Brain microvascular endothelial cell (primary cell): ENCODE measurements around the gene ITIH5.
"Not testable (repeated sequence)": the region's sequence is repeated elsewhere in the genome, so short reads cannot be mapped to it uniquely, and the experiment has no call there.

Source experiments
- DNase-seq: peaks from one replicate; pipeline ENCODE4 v3.0.0-alpha.2; 2020
- H3K27ac ChIP-seq: fragments of 250-450 bp; sonication (Bioruptor Pico); 2 replicates; pipeline ENCODE4 v1.5.1; 2020; ENCODE audit warnings: mild to moderate bottlenecking, moderate library complexity
- H3K27me3 ChIP-seq: fragments of 250-450 bp; sonication (Bioruptor Pico); replicated peaks from 2 replicates; pipeline ENCODE4 v1.5.1; 2020; ENCODE audit warnings: mild to moderate bottlenecking
- H3K36me3 ChIP-seq: fragments of 250-450 bp; sonication (Bioruptor Pico); replicated peaks from 2 replicates; pipeline ENCODE4 v1.5.1; 2020; ENCODE audit warnings: mild to moderate bottlenecking
- H3K4me3 ChIP-seq: 2 replicates; pipeline ENCODE4 v1.5.1; 2011; ENCODE audit warnings: low read depth, mild to moderate bottlenecking, control low read depth, low read length, moderate library complexity
- in situ Hi-C: cut with HindIII; loops from 2 replicates; pipeline ENCODE4 v1.10.0; 2017; ENCODE audit warnings: low sequenced_read_pairs, low pct_ligation_motif_present
- TF ChIP-seq, protein P1 (sequence below): IDR thresholded peaks from 2 replicates; pipeline ENCODE4 v1.5.1; 2011; ENCODE audit warnings: low read depth, mild to moderate bottlenecking, moderate library complexity, low read length, control low read depth, inconsistent platforms; ENCODE audit errors: missing control alignments

The ITIH5 gene

DNA sequence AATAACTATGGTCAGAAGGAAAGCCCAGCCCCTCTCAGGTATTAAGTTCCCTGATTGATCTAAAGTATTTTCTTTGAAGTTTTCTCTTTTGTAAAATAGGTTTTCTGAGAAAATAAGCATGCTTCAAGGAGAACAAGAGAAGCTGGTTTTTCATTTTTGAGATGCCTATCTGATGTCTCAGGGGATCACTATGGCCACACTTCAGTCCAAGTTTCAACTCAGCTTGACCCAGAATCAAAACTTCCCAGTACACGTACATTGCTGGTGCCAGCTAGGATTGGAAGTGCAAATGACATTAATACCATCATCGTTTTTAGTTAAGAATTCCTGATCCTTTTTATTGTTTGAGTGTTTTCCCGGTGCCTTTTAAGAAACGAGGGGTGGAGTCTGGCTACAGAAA lies 7.2 kb downstream of the ITIH5 start:
- H3K36me3 ChIP-seq: no peaks in the 10 kb centered on the region
- TF ChIP-seq, protein P1, sequence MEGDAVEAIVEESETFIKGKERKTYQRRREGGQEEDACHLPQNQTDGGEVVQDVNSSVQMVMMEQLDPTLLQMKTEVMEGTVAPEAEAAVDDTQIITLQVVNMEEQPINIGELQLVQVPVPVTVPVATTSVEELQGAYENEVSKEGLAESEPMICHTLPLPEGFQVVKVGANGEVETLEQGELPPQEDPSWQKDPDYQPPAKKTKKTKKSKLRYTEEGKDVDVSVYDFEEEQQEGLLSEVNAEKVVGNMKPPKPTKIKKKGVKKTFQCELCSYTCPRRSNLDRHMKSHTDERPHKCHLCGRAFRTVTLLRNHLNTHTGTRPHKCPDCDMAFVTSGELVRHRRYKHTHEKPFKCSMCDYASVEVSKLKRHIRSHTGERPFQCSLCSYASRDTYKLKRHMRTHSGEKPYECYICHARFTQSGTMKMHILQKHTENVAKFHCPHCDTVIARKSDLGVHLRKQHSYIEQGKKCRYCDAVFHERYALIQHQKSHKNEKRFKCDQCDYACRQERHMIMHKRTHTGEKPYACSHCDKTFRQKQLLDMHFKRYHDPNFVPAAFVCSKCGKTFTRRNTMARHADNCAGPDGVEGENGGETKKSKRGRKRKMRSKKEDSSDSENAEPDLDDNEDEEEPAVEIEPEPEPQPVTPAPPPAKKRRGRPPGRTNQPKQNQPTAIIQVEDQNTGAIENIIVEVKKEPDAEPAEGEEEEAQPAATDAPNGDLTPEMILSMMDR: no peak
- H3K4me3 ChIP-seq: no peak overlapping the region
- in situ Hi-C loops: no loop called here
- no peak overlapping the region for H3K27ac ChIP-seq
- DNase-seq: no peak
- peaks cover 2% of the 10 kb centered on the region for H3K27me3 ChIP-seq

DNA sequence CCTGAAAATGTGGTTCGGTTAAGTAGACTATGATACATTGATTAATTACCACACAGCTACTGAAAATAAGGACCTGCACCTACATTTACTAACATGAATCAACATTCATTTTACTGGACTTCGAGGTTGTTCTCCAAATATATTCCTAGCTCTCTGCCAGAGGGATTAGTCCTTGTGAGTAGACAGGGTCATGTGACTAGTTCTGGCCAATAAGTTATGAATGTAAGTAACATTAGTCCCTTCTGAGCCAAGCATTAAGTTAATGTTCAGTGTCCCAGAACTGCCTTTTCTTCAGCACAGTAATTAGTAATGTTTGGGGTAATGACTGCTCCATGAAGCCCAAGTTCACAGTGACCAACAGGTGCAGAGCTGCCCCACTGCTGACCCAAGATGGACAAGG lies 9.2 kb downstream of the ITIH5 start:
- H3K36me3 ChIP-seq: no peaks in the 10 kb centered on the region
- no peaks in the 10 kb centered on the region for H3K27me3 ChIP-seq
- TF ChIP-seq, protein P1: no peak
- DNase-seq: no peak
- H3K27ac ChIP-seq: no peak overlapping the region
- in situ Hi-C loops: no loop called here
- H3K4me3 ChIP-seq: no peak overlapping the region

DNA sequence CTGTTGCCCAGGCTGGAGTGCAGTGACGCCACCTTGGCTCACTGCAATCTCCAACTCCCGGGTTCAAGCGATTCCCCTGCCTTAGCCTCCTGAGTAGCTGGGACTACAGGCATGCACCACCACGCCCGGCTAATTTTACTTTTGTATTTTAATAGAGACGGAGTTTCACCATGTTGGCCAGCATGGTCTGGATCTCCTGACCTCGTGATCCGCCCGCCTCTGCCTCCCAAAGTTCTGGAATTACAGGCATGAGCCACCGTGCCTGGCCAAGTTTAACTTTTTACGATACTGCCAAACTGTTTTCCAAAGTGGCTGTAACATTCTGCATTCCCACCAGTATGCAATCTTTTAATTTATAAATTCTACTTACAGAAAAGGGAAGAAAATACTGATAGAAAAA lies 9.7 kb downstream of the ITIH5 start:
- H3K4me3 ChIP-seq, H3K27ac ChIP-seq, DNase-seq, in situ Hi-C loops, H3K36me3 ChIP-seq, H3K27me3 ChIP-seq: not testable (repeated sequence)

DNA sequence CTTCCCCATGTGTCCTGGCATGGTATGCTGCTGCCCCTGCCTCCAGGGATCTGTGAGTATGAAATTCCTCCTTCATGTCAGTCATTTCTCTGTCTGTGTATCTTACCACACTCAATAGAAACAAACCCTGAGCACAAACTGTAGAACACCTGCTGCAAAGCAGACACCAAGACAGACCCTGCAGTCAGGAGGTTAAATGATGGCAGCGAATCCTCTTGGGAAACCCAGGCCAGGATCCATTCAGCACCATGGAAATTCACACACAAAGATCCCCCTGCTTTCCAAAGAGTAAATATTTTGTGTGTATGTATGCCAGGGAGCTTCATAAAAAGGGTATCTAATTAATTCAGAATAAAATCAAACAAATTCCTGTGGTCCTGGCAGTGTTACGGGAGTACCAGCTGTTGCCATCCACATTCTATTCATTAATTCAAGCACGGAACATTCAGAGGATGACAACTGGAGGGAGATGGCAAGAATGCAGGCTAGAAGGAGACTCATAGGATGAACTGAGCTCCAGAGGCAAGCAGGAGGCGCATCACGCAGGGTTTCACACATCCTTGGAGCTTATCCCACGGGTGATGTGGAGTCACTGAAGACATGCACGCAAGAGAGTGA lies 14.8 kb downstream of the ITIH5 start:
- Histone ChIP-seq H3K36me3 (no peaks in the 10 kb centered on the region), H3K27me3 (no peaks in the 10 kb centered on the region), H3K4me3 (no peak overlapping the region), H3K27ac (no peak overlapping the region)
- no peak for DNase-seq
- in situ Hi-C loops: no loop called here
- TF ChIP-seq, protein P1: no peak

DNA sequence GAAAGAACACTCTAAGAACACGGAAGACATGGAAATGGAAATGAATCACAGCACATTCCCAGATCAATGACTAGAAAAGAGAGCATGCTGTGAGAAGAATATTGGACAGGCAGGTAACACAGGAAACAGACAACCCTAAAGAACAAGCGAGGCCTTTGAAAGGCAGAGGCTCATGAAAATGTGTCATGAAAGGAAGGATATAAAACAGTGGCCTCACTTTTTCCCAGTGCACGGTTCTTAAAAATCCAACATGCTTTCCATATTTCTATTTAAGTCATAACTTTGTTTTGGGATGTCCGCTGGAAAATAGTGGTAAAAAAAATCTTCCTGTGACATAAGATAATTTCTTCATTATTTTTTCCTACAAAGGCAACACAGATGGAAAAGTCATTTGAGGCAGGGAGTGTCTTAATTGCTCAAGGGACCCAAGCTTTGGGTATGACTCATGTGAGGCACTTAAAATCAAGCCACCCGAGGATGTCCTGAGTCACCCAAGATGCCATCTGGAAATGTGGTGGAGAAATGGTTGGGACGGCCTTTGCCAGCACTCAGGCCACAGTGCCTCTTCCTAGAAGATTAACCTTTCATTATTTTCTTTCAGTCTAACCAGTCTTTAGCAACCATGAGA lies 17.0 kb downstream of the ITIH5 start:
- Histone ChIP-seq H3K4me3 (no peak overlapping the region), H3K27me3 (no peaks in the 10 kb centered on the region), H3K27ac (no peak overlapping the region), H3K36me3 (no peaks in the 10 kb centered on the region)
- TF ChIP-seq, protein P1: no peak
- in situ Hi-C loops: no loop called here
- DNase-seq: no peak

DNA sequence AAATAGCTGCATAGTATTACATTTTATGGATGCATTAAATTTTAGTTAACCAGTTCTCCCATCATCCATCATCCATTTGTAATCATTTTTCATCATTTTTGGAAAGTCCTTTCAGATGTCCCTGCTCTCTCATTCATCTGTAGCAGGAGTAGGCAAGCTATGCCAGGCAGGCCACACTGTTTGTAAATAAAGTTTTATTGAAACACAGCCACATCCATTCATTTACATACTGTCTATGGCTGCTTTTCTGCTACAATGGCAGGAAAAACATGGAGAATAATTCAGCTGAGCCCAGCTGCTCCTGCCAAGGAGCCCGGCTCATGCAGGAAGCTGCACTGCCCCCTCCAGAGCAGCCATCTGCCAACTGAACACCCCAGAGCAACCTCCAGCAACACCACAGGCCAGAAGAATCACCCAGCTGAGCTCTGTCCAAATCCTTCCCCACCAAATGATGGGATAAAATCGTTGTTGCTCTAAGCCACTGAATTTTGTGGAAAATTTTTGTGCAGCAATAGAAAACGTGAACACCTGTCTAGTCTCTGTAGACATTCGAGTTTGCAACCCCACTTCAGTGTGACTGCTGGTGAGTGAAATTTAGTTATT lies 19.6 kb downstream of the ITIH5 start:
- Histone ChIP-seq H3K4me3 (no peak overlapping the region), H3K36me3 (no peaks in the 10 kb centered on the region), H3K27me3 (no peaks in the 10 kb centered on the region), H3K27ac (no peak overlapping the region)
- TF ChIP-seq, protein P1: no peak
- in situ Hi-C loops: no loop called here
- DNase-seq: no peak
